GDM1 (cell line): ENCODE measurements around the gene OSBPL5.

ENCODE experiments used
- DNase-seq: peaks from one replicate; lab custom pipeline; 2025; lab: John Stamatoyannopoulos, UW

The OSBPL5 gene

DNA sequence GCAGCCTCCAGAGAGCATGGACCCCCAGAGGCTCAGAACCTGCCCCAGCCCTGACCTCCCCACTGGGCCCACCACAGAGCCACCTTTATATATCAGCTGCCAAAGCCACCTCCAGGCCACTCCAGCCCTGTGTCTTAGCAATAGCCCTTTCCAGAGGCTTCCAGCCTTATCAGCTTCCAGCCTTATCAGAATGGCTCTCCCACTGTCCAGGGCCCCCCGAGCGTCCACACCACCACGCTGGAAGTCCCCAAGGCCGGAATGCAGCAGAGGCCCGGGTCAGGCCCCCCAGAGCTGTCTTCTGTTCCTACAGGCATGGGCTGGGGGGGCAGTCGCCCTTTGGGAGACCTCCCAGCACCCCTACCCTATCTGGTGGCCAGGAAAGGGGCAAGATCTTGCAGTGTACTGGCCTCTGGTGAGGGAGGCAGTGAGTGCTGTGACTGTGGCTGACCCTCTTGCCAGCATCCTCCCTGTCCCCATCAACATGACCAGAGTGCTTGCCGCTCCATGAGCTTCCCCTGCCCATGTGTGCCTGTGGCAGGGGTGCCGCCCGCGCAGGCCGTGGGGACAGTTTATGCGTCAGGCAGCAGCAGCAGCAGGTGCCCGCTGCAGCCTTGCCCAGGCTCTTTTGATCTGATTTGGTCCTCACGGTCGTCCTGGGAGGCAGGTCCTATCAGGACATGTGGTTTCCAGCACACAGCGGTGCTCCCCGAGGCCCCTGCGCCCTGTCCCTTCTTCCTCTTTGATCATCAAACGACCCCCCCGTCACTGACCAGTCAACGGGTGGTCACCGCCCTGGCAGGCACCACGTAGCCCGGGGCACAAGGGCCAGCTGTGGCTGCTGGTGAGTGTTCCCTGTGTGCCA lies 15.9 kb downstream of the OSBPL5 start:
- DNase-seq = no peak

DNA sequence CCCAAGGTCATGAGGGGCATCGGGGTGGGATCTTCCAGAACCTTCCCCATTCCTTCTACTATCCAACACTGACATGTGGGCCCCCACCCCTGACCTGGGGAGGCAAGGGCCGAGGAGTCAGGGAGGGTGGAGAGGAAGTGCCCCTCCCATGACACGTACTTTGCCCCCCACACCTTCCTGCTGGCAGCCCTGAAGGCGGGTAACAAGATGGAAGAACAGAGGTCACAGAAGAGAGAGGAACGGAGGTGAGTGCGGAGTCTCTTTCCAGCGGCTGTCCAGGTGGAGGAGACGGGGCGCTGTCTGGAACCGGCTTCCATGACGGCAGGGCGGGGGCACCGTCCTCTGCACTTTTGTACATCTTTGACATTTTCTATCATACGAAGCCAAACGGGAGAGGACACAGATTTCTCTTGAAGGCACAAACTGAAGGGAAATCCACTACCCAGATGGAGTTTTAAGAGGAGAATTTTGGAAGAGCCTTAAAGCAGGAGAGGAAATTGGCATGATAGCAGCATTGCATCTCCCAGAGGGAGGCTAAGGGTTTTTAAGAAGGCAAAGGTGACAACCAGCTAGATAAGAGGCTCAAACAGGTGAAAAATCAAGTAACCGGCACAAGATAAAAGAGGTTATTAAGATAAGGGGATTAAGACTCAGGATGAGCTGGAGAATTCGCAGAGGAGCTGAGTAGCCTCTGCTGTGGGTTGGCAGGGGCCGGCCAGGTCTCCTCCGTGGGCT lies 16.7 kb downstream of the OSBPL5 start:
- no peak for DNase-seq

DNA sequence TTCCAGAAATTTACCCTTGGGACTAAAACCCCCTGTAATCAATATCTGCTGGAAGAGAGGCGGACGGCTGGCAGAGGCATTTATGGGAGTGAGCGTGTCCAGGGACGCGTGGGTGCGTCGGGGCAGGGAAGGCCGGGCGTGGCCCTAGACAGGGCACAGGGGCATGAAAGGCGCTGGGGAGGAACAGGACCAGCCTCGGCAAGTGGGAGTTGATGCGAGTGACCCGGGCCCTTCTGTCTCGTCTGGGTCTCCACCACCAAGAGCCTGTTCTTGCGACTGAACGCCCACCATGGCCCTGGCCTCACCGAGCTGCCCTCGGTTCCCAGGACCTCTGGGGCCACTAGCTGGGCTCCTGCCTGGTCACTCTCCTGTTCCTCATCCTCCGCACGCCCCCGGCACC lies 17.5 kb downstream of the OSBPL5 start:
- DNase-seq = no peak

- DNase-seq = no peak
Measured at GRCh38 chr11:3147257-3147619, 17.9 kb downstream of the OSBPL5 start.

DNA sequence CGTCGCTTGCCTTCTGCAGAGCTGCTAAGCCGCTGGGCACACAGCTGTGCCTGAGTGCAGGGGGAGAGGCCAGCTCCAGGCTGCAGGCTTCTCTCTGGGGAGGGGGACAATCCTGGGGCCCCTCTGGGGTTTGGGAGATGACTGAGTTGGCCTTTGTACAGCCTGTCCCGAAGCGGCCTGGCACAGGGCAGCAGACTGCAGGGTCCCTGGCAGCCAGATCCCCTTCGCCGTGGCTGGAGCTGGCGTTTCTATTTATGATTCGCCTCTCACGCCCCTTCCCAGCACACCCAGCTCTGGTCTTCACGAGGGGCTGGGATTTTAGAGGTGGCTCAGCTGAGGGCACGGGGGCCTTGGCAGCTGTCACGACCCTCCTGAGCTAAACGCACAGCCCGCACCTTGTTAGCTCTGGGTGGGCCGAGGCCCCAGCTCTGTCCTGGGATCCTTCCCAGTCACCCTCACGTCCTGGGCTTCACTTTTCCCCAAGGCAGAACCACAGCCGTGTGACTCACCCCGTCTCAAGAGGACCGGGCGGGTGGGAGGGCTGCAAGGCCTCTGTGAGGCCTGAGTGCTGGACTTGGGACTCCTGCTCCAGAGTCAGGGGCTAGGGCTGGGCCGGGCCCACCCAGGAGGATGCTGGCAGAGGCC lies 18.4 kb downstream of the OSBPL5 start:
- no peak for DNase-seq

DNA sequence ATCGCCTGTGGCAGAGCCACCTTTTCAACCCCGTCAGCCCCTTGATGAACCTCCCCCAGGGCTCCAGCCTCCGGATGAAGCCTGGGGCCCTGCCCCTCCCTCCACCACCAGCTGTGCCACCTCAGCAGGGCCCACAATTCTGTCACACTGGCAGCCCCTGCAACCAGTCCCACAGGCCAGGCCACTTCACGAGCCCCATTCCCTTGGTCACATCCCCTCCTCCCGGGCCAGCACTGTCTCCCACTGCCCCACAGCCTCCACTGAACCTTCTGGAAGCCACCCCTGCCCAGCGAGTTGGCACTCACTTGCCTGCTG lies 19.9 kb downstream of the OSBPL5 start:
- no peak for DNase-seq

DNA sequence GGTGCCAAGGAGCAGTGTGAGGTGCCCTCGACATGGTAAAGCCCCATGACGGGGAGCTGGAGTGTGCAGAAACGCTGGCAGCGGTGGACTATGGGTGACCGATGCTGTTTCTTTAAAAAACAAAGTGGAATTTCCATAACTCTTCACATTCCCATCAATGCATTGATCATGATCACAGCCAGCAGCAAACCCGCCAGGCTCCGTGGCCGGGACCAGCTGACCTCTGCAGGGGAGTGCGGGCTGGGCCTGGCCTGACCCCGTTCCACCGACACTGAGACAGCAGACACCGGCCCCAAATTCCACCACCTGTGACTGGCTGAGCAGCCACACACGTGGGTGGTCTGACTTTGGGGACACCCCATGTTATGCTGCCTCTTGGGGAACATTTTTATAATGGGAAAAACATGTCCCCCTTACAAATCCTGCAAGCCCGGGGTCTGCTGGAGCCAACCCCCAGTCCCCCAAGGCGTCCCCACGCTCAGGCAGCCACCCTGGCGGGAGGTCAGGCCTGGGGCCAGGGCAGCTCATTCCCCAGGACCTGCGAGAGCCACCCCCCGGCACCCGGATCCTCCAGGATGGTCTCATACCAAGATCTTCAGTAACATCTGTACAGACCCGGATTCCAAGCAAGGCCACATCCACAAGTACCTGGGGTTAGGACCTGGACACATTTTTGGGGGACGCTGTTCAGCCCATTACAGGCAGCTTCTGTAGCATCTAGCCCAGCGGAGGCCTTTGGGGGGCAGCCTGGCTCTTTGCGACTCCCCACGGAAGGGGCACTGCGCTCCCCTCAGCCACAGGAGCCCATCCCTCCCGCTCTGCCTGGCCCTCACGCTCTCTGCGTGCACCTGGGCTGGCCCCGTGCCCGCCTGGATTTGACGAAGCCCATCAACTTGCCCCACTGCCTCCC lies 20.6 kb downstream of the OSBPL5 start:
- no peak for DNase-seq

- DNase-seq = no peak
Measured at GRCh38 chr11:3143136-3143880, 21.8 kb downstream of the OSBPL5 start.

DNA sequence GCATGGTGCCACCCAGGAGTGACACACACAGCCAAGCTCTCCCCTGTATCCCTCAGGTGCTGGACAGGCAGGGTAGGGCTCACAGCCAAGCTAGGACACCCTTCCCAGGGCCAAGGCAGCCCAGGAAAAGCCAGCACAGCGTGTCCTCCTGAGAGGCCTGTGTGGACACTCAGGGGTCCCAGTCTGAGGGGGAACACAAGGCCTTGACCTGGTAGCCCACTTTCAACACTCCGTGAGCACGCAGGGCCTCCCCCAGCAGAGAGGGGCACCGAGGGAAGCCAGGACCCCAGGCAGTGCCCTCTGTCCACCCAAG lies 24.9 kb downstream of the OSBPL5 start:
- no peak for DNase-seq

GRCh38 chr11:3139481-3140290 lies 25.4 kb downstream of the OSBPL5 start:
- no peak for DNase-seq

DNA sequence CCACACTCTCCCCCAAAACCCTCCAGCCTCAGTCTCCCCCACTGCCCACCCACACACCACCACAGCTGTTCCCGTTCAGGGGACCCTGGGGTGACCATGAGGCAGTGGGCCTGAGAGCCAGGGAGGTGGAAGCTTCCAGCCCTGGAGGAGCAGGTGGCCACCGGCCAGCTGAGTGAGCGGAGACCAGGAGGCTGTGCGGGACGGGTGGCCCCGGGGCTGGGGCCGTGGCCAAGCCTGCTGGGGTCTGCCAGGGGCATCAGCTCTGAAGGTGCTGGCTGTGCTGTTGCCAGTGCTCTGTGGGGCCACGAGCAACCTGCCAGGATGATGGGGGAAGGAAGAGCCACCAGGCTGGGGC lies 26.0 kb downstream of the OSBPL5 start:
- no peak for DNase-seq

DNA sequence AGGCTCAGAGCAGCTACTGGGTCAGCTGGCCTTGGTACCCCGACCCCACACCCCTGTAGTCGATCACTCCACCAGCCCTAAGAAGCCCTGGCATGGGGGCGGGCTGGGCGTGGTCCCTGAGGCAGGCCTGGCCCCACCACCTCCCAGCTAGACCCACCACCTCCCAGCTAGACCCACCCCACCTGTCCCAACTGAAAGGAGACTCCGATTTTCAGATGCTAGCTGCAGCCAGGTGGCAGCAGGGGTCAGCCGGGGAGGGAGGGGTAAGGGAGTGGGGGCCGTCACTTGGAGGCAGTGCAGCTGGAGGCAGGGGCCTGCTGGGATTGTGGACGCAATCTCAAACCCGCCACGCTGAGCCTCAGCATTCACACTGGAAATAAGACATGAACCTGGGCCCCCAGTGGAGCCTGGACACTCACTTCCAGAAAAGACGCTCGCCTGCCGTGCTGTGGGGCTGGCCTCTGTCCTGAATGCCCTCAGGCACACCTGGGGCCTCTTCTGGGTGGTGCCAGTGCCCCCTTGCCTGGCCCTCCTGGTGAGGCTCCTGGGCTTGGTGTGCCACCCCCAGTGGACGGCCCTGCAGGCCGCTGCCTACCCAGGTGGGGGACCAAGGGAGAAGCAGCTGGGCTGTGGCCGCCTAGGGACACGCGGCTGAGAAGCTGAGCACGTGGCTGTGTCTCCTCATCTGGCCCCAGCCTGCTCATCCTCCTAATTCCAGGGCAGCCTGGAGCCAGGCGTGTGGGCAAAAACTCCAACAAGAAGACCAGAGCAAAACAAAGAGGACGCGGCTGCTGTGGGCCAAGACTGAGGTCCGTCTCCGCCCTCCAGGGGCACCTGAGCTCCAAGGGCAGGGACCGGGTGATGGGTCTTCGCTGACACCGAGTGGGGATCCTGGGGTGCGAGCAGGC lies 26.7 kb downstream of the OSBPL5 start:
- DNase-seq = no peak

DNA sequence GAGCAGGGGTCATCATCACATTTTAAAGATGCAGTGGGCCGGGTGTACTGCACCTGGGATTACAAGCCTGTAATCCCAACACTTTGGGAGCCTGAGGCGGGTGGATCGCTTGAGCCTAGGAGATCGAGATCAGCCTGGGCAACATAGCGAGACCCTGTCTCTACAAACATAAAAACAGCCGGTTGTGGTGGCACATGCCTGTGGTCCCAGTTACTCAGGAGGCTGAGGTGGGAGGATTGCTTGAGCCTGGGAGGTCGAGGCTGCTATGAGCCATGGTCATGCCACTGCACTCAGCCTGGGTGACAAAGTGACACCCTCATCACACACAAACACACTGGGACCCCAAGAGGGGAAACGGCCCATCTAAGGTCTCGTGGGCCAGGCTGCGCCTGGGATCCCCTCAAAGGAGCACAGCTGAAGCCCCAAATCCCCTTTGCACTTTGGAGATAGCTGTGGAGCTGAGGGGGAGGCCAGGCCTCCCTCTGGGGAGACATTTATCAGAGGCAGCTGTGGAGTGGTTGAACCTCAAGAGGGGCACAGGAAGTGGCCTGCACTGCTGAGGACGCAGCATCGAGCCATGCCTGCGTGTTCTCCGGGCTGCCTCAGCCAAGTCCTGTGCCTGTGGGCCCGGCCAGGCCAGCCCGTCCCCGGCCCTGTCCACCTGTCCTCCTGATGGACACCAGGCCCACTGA lies 27.5 kb downstream of the OSBPL5 start:
- no peak for DNase-seq

- DNase-seq = no peak
Measured at GRCh38 chr11:3136546-3137455, 28.3 kb downstream of the OSBPL5 start.

GRCh38 chr11:3135481-3136440 lies 29.3 kb downstream of the OSBPL5 start:
- DNase-seq = no peak

GRCh38 chr11:3134651-3135480 lies 30.2 kb downstream of the OSBPL5 start:
- no peak for DNase-seq
